BLaER1 (cell line): ENCODE results near the gene NPB.
A peak's percentile ranks its signal among the peaks of the same experiment; 100 is the strongest.

ENCODE experiments used
- H3K27ac ChIP-seq: shearing (Covaris generic); formaldehyde crosslinking; 2 replicates; pipeline ENCODE4 v1.8.1; 2022
- H3K27me3 ChIP-seq: shearing (Covaris generic); formaldehyde crosslinking; 2 replicates; pipeline ENCODE4 v1.8.1; 2022
- H3K36me3 ChIP-seq: shearing (Covaris generic); formaldehyde crosslinking; 2 replicates; pipeline ENCODE4 v1.8.1; 2022
- H3K4me1 ChIP-seq: shearing (Covaris generic); formaldehyde crosslinking; 2 replicates; pipeline ENCODE4 v1.8.1; 2022
- H3K4me2 ChIP-seq: shearing (Covaris generic); formaldehyde crosslinking; 2 replicates; pipeline ENCODE4 v1.8.1; 2022
- H3K4me3 ChIP-seq: shearing (Covaris generic); formaldehyde crosslinking; 2 replicates; pipeline ENCODE4 v1.8.1; 2022
- H3K9ac ChIP-seq: shearing (Covaris generic); formaldehyde crosslinking; 2 replicates; pipeline ENCODE4 v1.8.1; 2022
- H3K9me3 ChIP-seq: shearing (Covaris generic); formaldehyde crosslinking; 2 replicates; pipeline ENCODE4 v1.8.1; 2022
- H4K20me1 ChIP-seq: shearing (Covaris generic); formaldehyde crosslinking; 2 replicates; pipeline ENCODE4 v1.8.1; 2022
- Cebpa-rat ChIP-seq: shearing (Covaris generic); IDR thresholded peaks from 2 replicates; pipeline ENCODE4 v1.8.1; 2022

The NPB gene

GRCh38 chr17:81869221-81870130 lies 32.6 kb upstream of the NPB start:
- Histone ChIP-seq H3K27me3 (no peaks in the 10 kb centered on the region), H3K9ac (peak overlapping the region; percentile 99), H3K4me1 (peaks cover 72% of the 10 kb centered on the region), H3K4me2 (peak overlapping the region; percentile 89), H3K36me3 (peaks cover 52% of the 10 kb centered on the region), H4K20me1 (peaks cover 61% of the 10 kb centered on the region), H3K27ac (peak overlapping the region; percentile 100), H3K4me3 (peak overlapping the region; percentile 94), H3K9me3 (no peaks in the 10 kb centered on the region)
- no peak for TF ChIP-seq Cebpa-rat

GRCh38 chr17:81870131-81870980 lies 31.7 kb upstream of the NPB start:
- Histone ChIP-seq H3K27ac (peak overlapping the region; percentile 100), H3K9ac (peak overlapping the region; percentile 99), H3K4me1 (peaks cover 64% of the 10 kb centered on the region), H3K4me3 (peak overlapping the region; percentile 94), H3K4me2 (peak overlapping the region; percentile 89), H3K36me3 (peaks cover 43% of the 10 kb centered on the region), H4K20me1 (peaks cover 55% of the 10 kb centered on the region), H3K27me3 (no peaks in the 10 kb centered on the region), H3K9me3 (no peaks in the 10 kb centered on the region)
- no peak for TF ChIP-seq Cebpa-rat

- TF ChIP-seq Cebpa-rat: no peak
- Histone ChIP-seq H3K4me2 (peak within 1 kb of the TSS; percentile 89), H3K36me3 (peaks cover 37% of the 10 kb centered on the region), H3K27me3 (no peaks in the 10 kb centered on the region), H3K27ac (peak within 1 kb of the TSS; percentile 100), H3K9me3 (no peaks in the 10 kb centered on the region), H3K4me1 (peaks cover 58% of the 10 kb centered on the region), H4K20me1 (peaks cover 49% of the 10 kb centered on the region), H3K9ac (peak within 1 kb of the TSS; percentile 99), H3K4me3 (peak within 1 kb of the TSS; percentile 94)
Measured at GRCh38 chr17:81870981-81871386, 31.1 kb upstream of the NPB start, which contains the start of gene ARHGDIA. TSS of gene ARHGDIA (minus strand) at chr17:81871337. CDS start at chr17:81869930, 1,407 bp downstream.

- peak overlapping the region; percentile 94 for H3K4me3 ChIP-seq
- peak overlapping the region; percentile 88 for H3K4me2 ChIP-seq
- H3K4me1 ChIP-seq: peaks cover 51% of the 10 kb centered on the region
- H4K20me1 ChIP-seq: peaks cover 42% of the 10 kb centered on the region
- peak overlapping the region; percentile 100 for H3K27ac ChIP-seq
- H3K36me3 ChIP-seq: peaks cover 34% of the 10 kb centered on the region
- no peaks in the 10 kb centered on the region for H3K27me3 ChIP-seq
- no peak for TF ChIP-seq Cebpa-rat
- H3K9me3 ChIP-seq: no peaks in the 10 kb centered on the region
- H3K9ac ChIP-seq: peak overlapping the region; percentile 99
Measured at GRCh38 chr17:81871387-81872230, 30.4 kb upstream of the NPB start.

GRCh38 chr17:81877569-81877968 lies 24.5 kb upstream of the NPB start:
- TF ChIP-seq Cebpa-rat: no peak
- Histone ChIP-seq H4K20me1 (no peaks in the 10 kb centered on the region), H3K9ac (no peak overlapping the region), H3K27ac (no peak overlapping the region), H3K4me3 (no peak overlapping the region), H3K27me3 (no peaks in the 10 kb centered on the region), H3K9me3 (no peaks in the 10 kb centered on the region), H3K4me1 (peaks cover 14% of the 10 kb centered on the region), H3K4me2 (no peak overlapping the region), H3K36me3 (peaks cover 63% of the 10 kb centered on the region)

GRCh38 chr17:81878294-81878693 lies 23.7 kb upstream of the NPB start:
- no peak overlapping the region for H3K4me3 ChIP-seq
- no peak overlapping the region for H3K4me2 ChIP-seq
- no peak overlapping the region for H3K9ac ChIP-seq
- H3K36me3 ChIP-seq: peaks cover 70% of the 10 kb centered on the region
- H3K27me3 ChIP-seq: no peaks in the 10 kb centered on the region
- H4K20me1 ChIP-seq: no peaks in the 10 kb centered on the region
- no peaks in the 10 kb centered on the region for H3K9me3 ChIP-seq
- H3K4me1 ChIP-seq: peaks cover 7% of the 10 kb centered on the region
- H3K27ac ChIP-seq: no peak overlapping the region
- no peak for TF ChIP-seq Cebpa-rat

GRCh38 chr17:81879121-81879520 lies 22.9 kb upstream of the NPB start:
- H3K27me3 ChIP-seq: no peaks in the 10 kb centered on the region
- no peak overlapping the region for H3K27ac ChIP-seq
- peaks cover 78% of the 10 kb centered on the region for H3K36me3 ChIP-seq
- H3K4me1 ChIP-seq: no peaks in the 10 kb centered on the region
- peaks cover 7% of the 10 kb centered on the region for H4K20me1 ChIP-seq
- no peak overlapping the region; the same call in 1 of the 2 replicates for H3K9ac ChIP-seq
- no peak for TF ChIP-seq Cebpa-rat
- H3K4me2 ChIP-seq: no peak overlapping the region
- H3K9me3 ChIP-seq: no peaks in the 10 kb centered on the region
- H3K4me3 ChIP-seq: no peak overlapping the region

- no peaks in the 10 kb centered on the region for H3K27me3 ChIP-seq
- no peak overlapping the region for H3K27ac ChIP-seq
- no peak overlapping the region for H3K4me3 ChIP-seq
- H4K20me1 ChIP-seq: peaks cover 61% of the 10 kb centered on the region
- no peaks in the 10 kb centered on the region for H3K9me3 ChIP-seq
- H3K9ac ChIP-seq: 0 out of 2 replicates have a peak overlapping the region, but pooled peaks have one; percentile 15
- peaks cover 100% of the 10 kb centered on the region for H3K36me3 ChIP-seq
- peaks cover 3% of the 10 kb centered on the region for H3K4me1 ChIP-seq
- TF ChIP-seq Cebpa-rat: no peak
- H3K4me2 ChIP-seq: no peak overlapping the region
Measured at GRCh38 chr17:81884520-81884919, 17.5 kb upstream of the NPB start.

GRCh38 chr17:81884968-81885367 lies 17.1 kb upstream of the NPB start:
- Histone ChIP-seq H3K36me3 (peaks cover 100% of the 10 kb centered on the region), H3K27ac (no peak overlapping the region), H3K9me3 (no peaks in the 10 kb centered on the region), H3K4me3 (no peak overlapping the region), H3K9ac (0 out of 2 replicates have a peak overlapping the region, but pooled peaks have one; percentile 15), H3K4me1 (peaks cover 8% of the 10 kb centered on the region), H3K4me2 (no peak overlapping the region), H4K20me1 (peaks cover 66% of the 10 kb centered on the region), H3K27me3 (no peaks in the 10 kb centered on the region)
- TF ChIP-seq Cebpa-rat: no peak
